ENCODE data around the gene ENPP7.

ENPP7 gene

DNA sequence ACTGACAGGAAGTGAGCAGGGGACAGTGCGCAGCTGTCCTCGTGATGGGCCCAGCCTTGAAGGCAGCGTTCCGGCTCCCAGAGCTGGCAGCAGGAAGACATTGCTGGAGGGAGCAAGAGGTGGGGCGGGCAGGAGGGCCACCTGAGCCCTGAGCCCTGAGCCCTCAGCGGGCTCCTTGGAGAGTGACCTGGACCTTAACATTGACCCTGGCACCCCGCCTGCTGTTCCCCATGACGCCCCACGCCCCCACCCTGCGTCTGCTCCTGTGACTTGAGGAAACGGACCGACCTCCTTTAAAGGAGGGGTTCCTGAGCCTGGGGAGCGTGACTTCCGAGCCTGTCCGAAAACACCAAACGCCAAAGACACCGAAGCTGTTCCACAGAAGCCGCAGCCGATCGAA, 25.1 kb upstream of the ENPP7 start:
- DNase-seq = no peak

DNA sequence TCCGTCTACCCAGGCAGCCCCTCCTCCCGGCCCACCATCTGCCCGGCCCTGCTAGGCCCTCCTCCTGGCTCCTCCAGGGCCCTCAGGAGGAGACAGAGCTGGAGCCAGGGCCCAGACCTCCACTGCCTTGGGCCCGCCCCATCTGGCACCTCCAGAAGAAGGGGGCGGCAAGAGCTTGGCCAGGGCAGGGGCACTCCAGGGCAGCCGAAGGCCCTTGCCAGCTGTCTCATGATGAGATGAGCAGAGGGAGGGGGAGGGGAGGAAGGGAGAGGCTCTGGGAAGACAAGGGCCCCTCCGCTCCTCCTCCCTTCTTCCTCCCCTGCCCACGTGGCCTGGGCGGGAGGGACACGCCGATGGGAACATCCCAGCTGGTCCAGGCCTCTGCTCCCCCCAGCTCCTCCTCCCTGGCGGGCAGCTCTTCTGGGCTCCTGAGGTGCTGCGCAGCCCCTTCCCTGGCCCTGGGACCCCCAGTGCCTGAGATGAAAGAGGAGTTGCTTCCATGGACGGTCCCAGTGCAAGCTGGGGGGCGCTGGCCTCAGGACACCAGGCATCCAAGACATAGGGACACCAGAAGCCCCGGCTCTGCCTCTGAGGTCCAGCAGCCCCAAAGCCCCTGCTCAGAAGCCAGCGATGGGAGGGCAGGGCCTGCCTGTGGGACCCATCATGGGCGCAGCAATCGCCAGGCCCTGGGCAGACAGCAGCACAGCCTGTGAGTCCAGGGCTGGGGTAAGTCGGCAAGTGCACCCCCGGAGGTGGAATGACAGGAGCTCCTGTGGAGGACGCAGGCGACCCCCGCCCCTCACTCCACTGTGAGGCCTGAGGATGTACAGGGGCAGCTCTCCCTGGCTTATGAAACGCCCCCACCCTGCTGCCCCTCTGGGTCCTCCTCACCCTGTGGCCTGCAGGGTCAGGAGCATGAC, 23.6 kb upstream of the ENPP7 start:
- DNase-seq = no peak

DNA sequence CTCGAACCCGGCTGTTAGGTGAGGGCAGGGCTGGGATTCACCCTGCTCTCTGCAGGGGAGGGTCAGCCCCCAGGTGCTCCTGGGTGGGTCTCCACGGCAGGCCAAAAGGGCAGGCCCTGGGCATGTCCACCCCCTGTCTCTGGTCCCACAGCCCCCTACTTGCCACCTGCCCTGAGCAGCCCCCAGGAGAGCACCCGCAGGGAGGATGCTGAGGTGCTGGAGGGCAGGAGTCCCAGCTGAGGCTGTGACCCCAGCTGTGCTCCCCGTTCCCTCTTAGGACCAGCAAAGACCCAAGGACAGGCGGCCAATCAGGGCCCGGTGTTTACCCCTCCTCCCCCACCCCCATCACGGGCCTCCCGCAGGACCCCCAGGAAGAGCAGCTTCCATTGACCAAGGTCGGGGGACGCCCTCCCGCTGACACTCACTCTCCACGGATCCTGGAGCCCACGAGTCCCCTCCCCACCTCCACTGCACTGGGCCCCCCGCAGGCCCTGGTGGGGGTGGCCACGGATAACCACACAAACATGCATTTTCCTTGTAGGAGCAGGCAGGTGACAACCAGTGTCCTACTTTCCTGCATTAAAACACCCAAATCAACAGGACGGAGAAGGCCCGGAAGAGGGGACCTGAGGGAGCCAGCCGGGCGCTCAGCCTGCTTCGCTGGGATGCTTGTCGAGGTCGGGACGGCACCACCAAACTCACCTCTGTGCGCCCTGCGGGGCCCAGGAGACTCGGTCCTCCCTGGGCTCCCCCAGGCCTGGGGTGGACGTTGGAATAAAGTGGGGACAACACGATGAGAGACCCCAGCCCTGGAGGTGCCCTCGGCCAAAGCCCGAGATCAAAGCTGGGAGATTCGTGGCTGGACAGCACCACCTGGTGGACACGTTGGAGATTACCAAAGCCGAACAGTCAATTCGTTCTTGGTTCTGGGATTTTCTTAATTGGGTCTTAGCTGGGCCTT, 22.5 kb upstream of the ENPP7 start:
- no peak for DNase-seq

DNA sequence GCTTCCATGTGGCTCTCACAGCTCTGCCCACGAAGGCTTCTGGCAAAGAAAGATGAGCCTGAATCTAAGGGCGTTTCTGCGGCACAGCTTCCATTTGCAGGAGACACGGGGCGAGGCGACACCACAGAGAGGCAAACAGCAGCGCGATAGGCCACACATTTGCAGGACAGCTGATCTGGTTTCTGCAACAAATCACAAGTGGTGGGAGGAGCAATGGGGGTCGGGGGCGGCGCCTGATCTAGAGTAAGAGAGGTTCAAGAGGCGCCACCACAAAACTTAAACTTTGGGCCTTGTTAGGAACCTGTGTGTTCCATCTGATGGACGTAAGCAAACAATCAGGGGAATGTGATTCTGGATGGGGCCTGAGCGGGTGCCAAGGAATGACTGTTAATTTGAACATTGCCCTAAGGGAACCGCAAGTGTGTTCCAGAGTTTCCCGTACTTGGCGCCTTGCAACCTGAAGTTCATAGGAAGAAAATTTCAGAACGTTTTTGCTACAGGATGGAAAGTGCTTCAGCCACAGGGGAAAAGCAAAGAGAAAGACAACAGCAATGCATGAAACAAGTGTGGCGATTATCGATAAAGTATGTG, 18.9 kb upstream of the ENPP7 start:
- DNase-seq = no peak

- DNase-seq = no peak
Measured at GRCh38 chr17:79713391-79713790, 17.4 kb upstream of the ENPP7 start.

DNA sequence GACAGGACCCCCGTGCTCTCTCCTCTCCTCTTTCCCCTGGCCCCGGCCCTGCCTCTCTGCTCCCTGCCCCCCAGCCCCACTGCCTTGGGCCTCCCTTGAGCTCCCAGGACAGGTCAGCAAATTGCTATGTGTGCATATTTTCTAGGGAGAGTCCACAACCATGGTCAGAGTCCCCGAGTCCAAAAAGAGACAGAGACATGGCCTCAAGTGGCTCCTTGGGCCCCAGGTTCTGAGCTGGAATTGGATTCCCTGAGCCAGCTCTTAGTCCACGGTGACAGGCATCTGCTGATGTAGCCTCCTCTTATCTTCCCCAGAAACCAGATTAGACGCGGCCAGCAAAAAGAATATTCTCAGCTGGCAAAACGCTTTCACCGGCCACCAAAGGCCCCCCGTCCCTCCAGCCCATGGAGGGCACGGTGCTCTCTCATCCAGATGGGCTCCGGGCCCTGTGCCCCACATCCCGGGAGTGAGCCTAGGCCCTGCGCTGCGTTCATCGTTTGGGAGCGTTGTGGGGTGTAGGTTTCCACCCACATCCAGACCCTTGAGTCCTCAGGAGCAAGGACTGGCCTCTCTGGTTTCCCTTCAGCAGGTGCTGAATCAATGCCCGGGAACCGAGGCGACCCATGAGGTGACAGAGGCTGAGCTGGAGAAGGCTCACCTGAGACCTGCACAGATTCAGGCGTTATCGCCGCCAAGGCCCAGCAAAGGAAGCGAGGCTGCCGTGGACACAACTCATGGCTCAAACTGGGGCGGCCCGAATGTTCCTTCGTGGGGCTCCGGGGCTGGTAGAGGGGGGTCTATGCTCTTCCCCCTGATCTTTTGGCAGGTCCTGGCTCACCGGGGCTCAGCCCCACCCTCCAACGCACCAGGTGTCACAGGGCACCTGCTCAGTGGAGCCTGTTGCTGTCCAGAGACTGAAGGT, 16.3 kb upstream of the ENPP7 start:
- no peak for DNase-seq

DNA sequence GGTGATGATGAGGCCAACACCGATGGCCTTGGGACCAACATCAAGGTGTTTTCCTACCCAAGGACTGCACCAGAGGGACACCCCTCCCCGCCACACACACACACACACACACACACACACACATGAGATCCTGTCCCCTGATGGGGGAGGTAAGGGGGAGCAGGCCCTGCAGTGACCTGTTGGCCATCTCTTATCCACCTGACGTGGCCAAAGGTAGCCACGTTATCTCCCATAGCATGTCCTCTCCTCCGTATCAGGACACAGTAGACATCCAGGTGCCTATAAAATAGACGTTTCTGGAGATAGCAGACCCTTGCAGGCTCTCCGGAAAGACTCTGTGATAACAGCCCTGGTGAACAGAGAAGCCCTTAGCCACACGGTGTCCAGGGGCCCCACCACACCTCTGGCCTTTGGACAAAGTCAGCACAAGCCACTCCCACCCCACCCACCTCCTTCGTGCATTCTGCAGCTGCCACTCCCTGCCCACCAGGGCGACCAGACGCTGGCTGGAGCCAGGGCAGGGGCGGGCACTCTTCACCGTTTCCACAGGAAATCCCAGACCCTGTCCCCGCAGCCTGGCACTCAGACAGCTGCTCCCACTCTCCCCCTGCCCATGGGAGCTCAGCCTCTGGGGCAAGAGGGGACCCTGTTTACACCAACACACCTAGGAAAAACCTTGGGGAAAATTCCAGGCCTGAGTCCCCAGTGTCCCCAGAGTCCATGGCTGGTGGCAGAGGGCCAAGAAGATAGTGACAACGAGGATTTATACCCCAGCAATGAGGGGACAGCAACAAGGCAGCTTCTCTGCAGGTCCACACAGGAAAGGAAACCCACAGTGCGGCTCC, 15.4 kb upstream of the ENPP7 start:
- DNase-seq = no peak

DNA sequence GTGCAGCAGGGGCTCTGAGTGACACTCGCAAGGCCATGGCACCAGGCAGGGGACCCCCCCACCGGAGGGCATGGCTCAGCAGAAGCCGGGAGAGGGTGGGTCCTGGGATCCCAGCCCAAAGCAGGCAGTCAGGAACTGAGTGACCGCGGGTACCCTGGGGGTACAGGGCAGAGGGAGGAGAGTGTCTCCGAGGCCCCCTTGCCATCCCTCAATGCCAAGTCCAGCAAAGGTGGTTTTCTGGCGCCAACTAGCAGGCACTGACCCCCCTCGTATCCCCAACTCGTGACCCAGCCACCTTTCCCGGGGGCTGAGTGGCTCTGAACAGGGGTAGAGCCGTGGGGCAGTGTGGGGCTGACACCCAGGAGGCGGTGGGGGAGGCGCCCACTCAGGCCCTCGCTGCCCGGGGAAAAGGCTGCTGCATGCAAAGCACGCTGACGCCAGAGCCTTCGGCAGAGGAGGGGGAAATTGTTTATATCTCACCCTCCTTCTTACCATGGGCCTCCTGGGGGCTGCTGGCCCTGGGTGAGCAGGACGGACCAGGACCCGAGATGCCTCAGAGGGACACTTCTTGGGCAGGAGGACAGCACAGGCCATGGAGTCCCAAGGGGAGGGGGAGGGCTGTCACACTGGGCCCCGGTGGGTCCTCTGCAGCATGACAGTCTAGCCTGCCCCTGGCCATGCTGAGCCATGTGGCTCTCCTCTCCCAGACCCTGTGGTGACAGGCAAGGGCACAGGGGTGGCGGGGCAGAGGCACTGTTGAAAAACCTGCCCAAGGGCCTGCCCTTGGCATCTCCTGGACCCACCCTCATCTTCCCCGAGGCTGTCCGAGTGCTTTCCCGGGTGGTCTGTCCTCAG, 14.6 kb upstream of the ENPP7 start:
- no peak for DNase-seq

GRCh38 chr17:79720705-79721292, 9.9 kb upstream of the ENPP7 start:
- DNase-seq = no peak

DNA sequence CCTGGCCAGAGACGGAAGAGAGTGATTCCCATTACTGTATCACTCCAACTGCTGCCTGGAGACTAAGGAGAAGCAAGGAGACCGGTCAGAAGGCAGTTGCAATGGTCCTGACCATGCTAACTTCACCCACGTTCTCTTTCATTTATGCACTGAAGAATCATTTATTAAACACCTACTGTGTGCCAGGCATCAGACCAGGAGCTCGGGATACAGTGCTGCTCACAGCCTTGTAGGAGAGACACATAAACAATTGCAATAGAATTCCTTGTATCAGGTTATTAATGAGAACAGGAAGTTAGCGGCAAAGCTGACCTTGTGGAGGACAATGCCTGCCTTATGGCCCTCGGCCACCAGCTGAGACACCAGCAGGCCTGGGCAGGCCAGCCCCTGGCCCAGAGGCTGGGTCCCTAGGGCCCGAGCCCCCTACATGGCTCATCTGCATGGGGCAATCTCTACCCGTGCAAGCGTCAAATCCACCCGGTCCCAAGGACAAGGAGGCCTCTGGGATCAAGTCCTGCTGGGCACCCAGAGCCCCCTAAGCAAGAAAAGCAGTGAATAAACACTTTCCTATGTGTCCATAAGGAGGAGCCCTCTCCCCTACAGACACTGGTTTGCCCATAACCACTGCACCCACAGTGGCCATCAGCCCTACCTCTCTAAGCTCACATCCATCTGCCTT, 8.6 kb upstream of the ENPP7 start:
- no peak for DNase-seq

DNA sequence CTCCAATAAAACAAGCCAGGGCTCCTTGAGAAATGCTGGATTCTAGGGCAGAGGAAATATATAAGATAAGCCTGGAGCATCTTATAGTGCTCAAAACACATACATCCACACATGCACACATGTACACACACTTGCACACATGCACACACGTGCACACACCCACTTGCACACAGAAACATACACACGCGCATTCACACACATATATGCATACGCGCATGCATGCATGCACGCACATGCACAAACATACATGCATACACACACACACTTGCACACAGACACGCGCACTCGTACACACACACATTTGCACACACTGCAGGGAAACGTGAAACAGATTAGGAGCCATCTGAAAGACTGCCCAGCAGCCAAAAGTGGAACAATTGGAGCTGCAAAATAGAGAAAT, 8.0 kb upstream of the ENPP7 start:
- DNase-seq = no peak

- DNase-seq = peak; percentile 50
Measured at GRCh38 chr17:79728169-79728907, 2.4 kb upstream of the ENPP7 start.

- DNase-seq = no peak
Measured at GRCh38 chr17:79728908-79729471, 1.8 kb upstream of the ENPP7 start.

GRCh38 chr17:79729761-79730160, 982 bp upstream of the ENPP7 start:
- DNase-seq = no peak

GRCh38 chr17:79730437-79730768, 340 bp upstream of the ENPP7 start:
- DNase-seq = no peak

GRCh38 chr17:79732254-79732653, 1.5 kb downstream of the ENPP7 start:
- no peak for DNase-seq

DNA sequence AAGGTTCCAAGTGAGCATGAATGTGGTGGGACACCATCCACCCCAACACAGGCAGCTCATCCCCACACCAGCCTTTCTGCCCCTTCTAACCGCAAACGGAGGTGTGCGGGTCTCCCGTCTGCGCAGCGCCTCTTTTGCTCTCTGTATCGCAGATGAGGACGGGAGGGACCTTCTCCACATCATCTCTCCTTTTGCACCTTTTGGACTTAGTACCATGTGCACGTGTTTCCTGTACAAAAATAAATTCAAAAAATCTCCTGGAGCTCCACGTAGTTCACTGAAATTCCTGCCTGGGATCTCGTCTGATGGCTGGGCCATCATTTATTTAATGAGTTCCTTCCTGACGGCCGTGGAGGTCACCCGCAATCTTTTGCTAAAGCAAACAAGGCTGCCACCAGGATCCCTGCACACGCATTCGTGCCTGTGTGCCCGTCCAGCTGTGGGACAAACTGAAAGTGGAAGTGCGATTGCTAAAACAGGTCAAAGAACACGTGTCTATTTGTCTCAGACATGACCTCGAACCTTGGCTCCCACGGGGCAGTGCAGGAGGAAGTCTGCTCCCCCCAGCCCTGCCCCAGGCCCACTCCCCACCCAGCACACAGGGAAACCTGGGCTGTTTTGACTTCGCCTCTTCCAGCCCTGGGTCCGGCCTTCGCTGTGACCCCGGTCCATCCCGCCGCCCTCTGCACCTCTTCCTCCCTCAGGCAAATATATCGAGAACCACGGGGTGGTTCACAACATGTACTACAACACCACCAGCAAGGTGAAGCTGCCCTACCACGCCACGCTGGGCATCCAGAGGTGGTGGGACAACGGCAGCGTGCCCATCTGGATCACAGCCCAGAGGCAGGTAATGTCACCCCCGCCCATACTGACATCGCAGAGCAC, 2.3 kb downstream of the ENPP7 start:
- no peak for DNase-seq

All from NCI-H1048 (cell line).